SU-DHL-6 (cell line): ENCODE results near the gene MAST4.

Experiments
- H2AFZ ChIP-seq: fragments of 200-600 bp; sonication (generic); 2 replicates; pipeline ENCODE4 v1.6.1; 2014; ENCODE audit warnings: low read depth, mild to moderate bottlenecking, moderate library complexity, mixed read lengths, antibody characterized with exemption, low read length; ENCODE audit not compliant: severe bottlenecking
- H3F3A ChIP-seq: fragments of 200-600 bp; shearing (Covaris generic); 2 replicates; pipeline ENCODE4 v1.6.0; 2016; ENCODE audit warnings: antibody characterized with exemption, mild to moderate bottlenecking; ENCODE audit not compliant: insufficient read depth
- H3K27ac ChIP-seq: fragments of 200-600 bp; sonication (generic); 2 replicates; pipeline ENCODE4 v1.5.1; 2016; ENCODE audit warnings: low read depth, mild to moderate bottlenecking, low read length, moderate library complexity, mixed read lengths
- H3K27me3 ChIP-seq: fragments of 200-600 bp; sonication (generic), shearing (Covaris generic); 2 replicates; pipeline ENCODE4 v1.6.0; 2014; ENCODE audit warnings: mild to moderate bottlenecking, low read length
- H3K36me3 ChIP-seq: fragments of 200-600 bp; sonication (generic); 2 replicates; pipeline ENCODE4 v1.6.1; 2014; ENCODE audit warnings: mild to moderate bottlenecking, low read length, mixed read lengths
- H3K4me2 ChIP-seq: fragments of 300-600, 200-600 bp; shearing (Covaris generic), sonication (generic); 2 replicates; pipeline ENCODE4 v1.6.0; 2014; ENCODE audit warnings: low read length, low read depth, mild to moderate bottlenecking; ENCODE audit not compliant: poor library complexity, severe bottlenecking
- H3K4me3 ChIP-seq: fragments of 200-600 bp; sonication (generic); 2 replicates; pipeline ENCODE4 v1.5.1; 2014; ENCODE audit warnings: antibody characterized with exemption, low read length, mild to moderate bottlenecking, mixed read lengths; ENCODE audit not compliant: insufficient read depth, poor library complexity, severe bottlenecking
- H3K79me2 ChIP-seq: fragments of 200-600 bp; sonication (generic); 2 replicates; pipeline ENCODE4 v1.6.1; 2014; ENCODE audit warnings: mild to moderate bottlenecking, low read length, moderate library complexity; ENCODE audit not compliant: insufficient read depth
- H3K9ac ChIP-seq: fragments of 200-600 bp; sonication (generic); 2 replicates; pipeline ENCODE4 v1.7.0; 2014; ENCODE audit warnings: mild to moderate bottlenecking, low read length
- H3K9me2 ChIP-seq: fragments of 200-600 bp; sonication (generic); replicated peaks from 2 replicates; pipeline ENCODE4 v1.6.1; 2014; ENCODE audit warnings: low read length; ENCODE audit not compliant: insufficient read depth
- H3K9me3 ChIP-seq: fragments of 200-600 bp; sonication (generic); 2 replicates; pipeline ENCODE4 v1.6.1; 2014; ENCODE audit warnings: low read length, mixed read lengths; ENCODE audit not compliant: insufficient read depth
- H4K20me1 ChIP-seq: fragments of 200-600 bp; sonication (generic); 2 replicates; pipeline ENCODE4 v1.6.1; 2014; ENCODE audit warnings: low read depth, mild to moderate bottlenecking, antibody characterized with exemption, low read length, moderate library complexity, mixed read lengths
- CTCF ChIP-seq: fragments of 200-600 bp; sonication (generic); IDR thresholded peaks from one replicate; pipeline ENCODE4 v1.5.1; 2017; ENCODE audit warnings: antibody characterized with exemption, mild to moderate bottlenecking, low read length, moderate library complexity; ENCODE audit not compliant: insufficient read depth, poor library complexity, severe bottlenecking
- EZH2phosphoT487 ChIP-seq: fragments of 200-600 bp; sonication (generic), shearing (Covaris generic); conservative IDR thresholded peaks from 2 replicates; pipeline ENCODE4 v1.6.1; 2018; ENCODE audit warnings: mild to moderate bottlenecking, antibody characterized with exemption, low read length, moderate library complexity, mixed read lengths

MAST4 gene

GRCh38 chr5:66904189-66904588 is 308.0 kb downstream of the MAST4 start:
- H3K9ac ChIP-seq = no peak overlapping the region
- H3K79me2 ChIP-seq = no peaks in the 10 kb centered on the region
- no peak overlapping the region for H3K4me3 ChIP-seq
- H2AFZ ChIP-seq = no peak overlapping the region
- no peaks in the 10 kb centered on the region for H3K27me3 ChIP-seq
- H4K20me1 ChIP-seq = peaks cover 4% of the 10 kb centered on the region; the same call in 1 of the 2 replicates
- H3K36me3 ChIP-seq = no peaks in the 10 kb centered on the region
- no peaks in the 10 kb centered on the region for H3F3A ChIP-seq
- H3K27ac ChIP-seq = no peak overlapping the region
- H3K9me3 ChIP-seq = no peaks in the 10 kb centered on the region
- no peak for TF ChIP-seq CTCF
- TF ChIP-seq EZH2phosphoT487 = no peak
- H3K4me2 ChIP-seq = no peak overlapping the region
- H3K9me2 ChIP-seq = no peaks in the 10 kb centered on the region

GRCh38 chr5:66906021-66906420 is 309.8 kb downstream of the MAST4 start:
- Histone ChIP-seq H3K9me3 (no peaks in the 10 kb centered on the region), H3K4me2 (no peak overlapping the region), H3K27ac (no peak overlapping the region), H3K36me3 (no peaks in the 10 kb centered on the region), H3K4me3 (no peak overlapping the region), H4K20me1 (no peaks in the 10 kb centered on the region), H3K79me2 (no peaks in the 10 kb centered on the region), H2AFZ (no peak overlapping the region), H3K27me3 (no peaks in the 10 kb centered on the region), H3K9me2 (no peaks in the 10 kb centered on the region), H3F3A (no peaks in the 10 kb centered on the region), H3K9ac (no peak overlapping the region)
- TF ChIP-seq CTCF (no peak), EZH2phosphoT487 (no peak)

- H3K9ac ChIP-seq = no peak overlapping the region
- TF ChIP-seq EZH2phosphoT487 (no peak), CTCF (no peak)
- H3K36me3 ChIP-seq = no peaks in the 10 kb centered on the region
- H3K27ac ChIP-seq = no peak overlapping the region
- H3K9me2 ChIP-seq = no peaks in the 10 kb centered on the region
- H3F3A ChIP-seq = no peaks in the 10 kb centered on the region
- no peak overlapping the region for H2AFZ ChIP-seq
- H3K4me3 ChIP-seq = no peak overlapping the region
- no peaks in the 10 kb centered on the region for H3K9me3 ChIP-seq
- H3K79me2 ChIP-seq = no peaks in the 10 kb centered on the region
- H3K27me3 ChIP-seq = no peaks in the 10 kb centered on the region
- H4K20me1 ChIP-seq = no peaks in the 10 kb centered on the region
- no peak overlapping the region for H3K4me2 ChIP-seq
Observed at GRCh38 chr5:66908230-66908629, 312.0 kb downstream of the MAST4 start.
